GM18498 (cell line): ENCODE data around the gene SLITRK3.

Experiments
- ATAC-seq: cut with Tn5 transposase; IDR thresholded peaks from one replicate; pipeline ENCODE4 v1.9.1; 2021; ENCODE audit warnings: mild to moderate bottlenecking, moderate library complexity; ENCODE audit not compliant: unreplicated experiment

SLITRK3 gene, protein sequence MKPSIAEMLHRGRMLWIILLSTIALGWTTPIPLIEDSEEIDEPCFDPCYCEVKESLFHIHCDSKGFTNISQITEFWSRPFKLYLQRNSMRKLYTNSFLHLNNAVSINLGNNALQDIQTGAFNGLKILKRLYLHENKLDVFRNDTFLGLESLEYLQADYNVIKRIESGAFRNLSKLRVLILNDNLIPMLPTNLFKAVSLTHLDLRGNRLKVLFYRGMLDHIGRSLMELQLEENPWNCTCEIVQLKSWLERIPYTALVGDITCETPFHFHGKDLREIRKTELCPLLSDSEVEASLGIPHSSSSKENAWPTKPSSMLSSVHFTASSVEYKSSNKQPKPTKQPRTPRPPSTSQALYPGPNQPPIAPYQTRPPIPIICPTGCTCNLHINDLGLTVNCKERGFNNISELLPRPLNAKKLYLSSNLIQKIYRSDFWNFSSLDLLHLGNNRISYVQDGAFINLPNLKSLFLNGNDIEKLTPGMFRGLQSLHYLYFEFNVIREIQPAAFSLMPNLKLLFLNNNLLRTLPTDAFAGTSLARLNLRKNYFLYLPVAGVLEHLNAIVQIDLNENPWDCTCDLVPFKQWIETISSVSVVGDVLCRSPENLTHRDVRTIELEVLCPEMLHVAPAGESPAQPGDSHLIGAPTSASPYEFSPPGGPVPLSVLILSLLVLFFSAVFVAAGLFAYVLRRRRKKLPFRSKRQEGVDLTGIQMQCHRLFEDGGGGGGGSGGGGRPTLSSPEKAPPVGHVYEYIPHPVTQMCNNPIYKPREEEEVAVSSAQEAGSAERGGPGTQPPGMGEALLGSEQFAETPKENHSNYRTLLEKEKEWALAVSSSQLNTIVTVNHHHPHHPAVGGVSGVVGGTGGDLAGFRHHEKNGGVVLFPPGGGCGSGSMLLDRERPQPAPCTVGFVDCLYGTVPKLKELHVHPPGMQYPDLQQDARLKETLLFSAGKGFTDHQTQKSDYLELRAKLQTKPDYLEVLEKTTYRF

DNA sequence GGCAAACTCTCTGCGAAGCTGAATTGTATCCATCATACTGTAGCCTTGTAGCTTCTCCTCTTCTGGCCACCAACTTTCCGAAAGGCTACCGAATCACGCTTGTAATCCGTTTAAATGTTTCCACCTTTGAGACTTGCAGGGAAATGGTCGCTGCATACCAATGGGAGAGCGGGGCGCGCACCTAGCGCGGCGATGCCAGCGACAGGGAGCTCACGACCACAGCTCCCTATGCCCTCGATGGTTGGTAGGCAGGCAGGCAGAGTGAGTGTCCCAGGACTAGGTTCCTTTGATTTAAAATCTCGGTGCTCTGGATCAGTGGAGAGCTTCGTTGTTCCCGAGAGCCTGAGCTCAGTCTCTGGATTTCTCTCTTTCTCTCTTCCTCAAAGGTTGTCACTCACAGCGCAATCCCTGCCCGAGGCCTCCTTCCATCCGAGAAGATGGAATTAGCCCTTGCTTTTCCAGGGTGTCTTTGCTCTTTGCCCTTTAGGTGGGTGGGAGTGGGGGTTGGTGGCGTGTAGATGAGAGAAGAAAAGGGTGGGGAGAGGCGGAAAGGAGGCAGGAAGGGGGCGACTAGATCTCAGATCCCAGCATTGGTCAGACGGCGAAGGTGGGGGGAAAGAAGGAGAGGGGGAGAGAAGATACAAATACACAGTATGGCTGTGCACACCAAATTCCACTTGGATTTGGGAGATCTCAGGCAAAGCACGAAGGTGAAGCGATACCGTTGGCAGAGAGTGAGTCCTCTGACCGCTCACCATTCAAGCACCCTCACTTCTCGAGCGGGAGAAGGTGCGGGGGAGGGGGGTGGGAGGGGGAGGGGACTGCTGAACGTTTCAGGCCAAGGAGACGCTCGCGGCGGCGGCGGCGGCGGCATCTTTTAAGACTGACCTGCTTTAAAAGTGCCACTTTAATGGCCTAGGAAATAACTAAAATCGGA lies at the start of gene SLITRK3:
SLITRK3 (minus strand) TSS at position 745 of the 937 bp plus-strand sequence. CDS start 5,554 bp downstream, outside the sequence.
- ATAC-seq, result no peak

DNA sequence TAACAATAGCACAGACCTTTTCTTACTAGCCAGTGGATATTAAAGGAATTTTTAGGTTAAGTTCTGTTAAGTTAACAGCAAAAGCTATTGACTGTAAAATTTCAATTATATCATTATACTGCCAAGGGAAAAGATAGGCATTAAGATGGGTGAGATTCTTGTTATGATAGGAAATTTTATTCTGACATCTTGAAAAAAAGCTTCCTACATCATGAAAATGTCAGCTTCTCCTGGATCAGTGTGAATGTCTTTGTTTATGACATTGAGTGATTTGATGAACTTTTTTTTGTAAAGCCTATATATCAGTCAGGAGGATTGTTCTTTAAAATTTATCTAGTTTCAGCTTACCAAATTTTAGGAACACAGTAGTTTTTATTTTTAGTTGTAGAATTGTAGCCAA lies 47.4 kb upstream of the SLITRK3 start:
- ATAC-seq, result no peak

DNA sequence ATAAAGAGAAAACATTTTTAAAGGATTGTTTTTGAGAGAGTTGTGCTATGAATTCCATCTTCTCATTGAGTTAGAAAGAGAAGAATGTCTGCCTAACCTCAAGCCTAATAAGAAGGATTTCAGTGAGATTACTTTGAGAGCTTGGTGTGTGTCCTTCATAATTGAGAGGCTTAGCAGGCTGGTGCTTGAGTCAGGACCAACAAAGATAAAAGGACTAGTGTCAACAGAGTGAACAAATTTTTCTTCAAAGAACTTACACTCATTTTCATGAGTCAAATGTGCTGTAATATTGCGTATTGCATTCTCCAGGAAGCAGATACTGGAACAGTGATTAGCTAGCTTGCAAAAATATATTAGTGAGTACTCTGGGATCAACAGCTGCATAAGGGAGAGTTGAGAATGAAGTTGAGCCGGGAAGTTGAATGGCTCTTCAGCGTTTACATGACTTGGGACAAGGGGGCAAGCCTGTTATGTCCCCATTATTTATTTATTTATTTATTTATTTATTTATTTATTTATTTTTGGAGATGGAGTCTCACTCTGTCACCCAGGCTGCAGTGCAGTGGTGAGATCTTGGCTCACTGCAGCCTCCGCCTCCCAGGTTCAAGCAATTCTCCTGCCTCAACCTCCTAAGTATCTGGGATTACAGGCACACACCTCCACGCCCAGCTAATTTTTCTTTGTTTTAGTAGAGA lies 37.5 kb upstream of the SLITRK3 start:
- ATAC-seq, result no peak

DNA sequence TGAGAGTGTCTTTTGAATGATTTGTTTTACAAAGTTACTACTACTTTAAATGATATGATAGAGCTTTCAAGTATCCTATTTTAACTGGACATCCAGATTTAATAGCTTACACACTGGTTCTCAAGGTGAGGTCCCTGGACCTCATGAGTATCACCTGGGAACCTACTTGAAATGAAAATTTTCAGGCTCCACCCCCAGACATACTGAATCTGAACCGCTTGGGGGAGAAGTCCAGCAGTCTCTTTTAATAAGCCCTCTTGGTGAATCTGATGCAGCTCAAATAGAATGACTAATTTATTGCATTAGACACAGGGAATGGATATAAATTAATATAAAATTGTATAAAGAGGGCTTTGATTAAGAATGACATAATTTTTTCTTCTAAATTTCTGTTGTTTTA lies 29.4 kb upstream of the SLITRK3 start:
- no peak for ATAC-seq

DNA sequence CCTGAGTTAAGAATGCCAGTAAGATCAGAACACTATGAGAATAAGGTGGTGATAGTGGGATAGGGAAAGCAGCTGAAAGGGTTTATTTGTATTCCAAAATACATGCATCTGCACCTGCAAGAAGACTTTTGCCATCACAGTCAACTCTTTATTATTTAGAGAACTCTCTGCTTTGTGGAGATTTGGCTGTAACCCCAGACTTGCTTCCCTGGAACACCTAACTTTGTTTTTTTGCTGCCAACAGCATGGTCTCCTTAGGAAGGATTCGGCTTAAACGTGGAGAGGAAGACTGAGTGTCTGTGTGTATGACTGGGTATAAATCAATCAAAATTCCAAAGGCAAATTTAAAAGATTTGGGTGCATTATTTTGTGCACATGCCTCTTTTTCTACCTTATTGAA lies 21.6 kb upstream of the SLITRK3 start:
- no peak for ATAC-seq

DNA sequence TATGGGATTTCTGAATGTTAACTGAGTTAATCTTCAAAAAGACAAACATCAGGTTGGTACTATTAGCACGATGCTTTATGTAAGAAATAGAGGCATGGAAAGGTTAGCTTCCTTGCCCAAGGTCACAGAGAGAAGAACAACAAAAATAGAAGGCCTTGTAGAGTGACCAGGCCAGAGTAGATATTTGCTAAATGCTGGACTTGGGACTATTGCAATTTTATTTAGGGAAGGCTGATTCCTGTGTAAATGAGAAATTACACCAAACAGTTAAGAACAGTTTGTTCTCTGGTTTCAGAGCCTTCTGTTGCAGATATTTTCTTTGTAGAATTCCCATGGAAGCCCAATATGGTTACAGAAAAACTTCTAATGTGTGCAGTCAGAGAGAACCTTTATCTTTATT lies 16.4 kb upstream of the SLITRK3 start:
- ATAC-seq, result no peak

DNA sequence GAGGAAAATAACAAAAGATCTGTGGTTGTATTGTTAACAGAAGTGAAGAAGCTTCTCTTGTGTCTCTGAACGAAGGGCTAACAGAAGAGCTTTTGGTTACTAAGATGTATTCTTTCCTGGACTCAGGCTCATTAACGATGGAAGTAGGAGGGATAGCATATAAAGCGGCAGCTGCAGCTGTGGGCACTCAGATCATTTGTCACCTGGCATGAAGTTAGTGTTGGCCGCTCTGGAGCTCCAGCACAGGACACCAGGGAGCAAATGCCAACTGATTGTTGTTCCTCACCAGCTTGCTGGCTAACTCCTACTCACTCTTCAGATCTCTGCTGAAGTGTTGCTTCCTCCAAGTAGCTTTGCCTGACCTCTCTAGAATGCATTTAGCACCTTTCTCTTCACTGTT lies 15.5 kb upstream of the SLITRK3 start:
- ATAC-seq, result no peak

DNA sequence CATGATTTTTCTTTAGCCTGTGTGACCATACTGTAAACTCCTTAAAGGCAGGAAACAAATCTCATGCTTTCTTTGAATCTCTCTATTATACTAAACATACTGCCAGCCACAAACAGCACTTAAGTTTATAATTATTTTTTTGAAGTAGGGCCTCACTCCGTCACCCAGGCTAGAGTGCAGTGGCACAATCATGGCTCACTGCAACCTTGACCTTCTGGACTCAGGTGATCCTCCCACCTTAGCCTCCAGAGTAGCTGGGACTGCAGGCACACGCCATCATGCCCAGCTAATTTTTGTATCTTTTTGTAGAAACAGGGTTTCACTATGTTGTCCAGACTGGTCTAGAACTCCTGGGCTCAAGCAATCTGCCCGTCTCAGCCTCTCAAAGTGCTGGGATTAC lies 14.5 kb upstream of the SLITRK3 start:
- no peak for ATAC-seq

DNA sequence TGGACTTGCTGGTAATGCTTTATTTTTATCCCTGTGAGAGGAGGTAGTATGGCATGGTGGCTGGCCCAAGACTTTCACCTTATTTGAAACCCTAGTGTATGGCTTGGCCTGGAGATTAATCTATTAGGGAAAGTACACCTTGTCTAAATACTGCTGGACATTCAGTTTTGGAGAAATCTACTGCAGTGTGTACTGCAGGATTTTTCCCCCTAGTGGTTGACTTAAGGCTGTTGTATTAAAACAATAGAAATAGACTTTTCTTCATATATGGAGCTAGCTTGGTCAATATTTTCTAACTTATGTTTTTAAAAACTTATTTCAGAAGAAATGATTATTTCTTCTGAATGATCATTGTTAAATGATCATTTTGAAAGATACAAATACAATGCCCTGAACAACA lies 13.9 kb upstream of the SLITRK3 start:
- no peak for ATAC-seq

DNA sequence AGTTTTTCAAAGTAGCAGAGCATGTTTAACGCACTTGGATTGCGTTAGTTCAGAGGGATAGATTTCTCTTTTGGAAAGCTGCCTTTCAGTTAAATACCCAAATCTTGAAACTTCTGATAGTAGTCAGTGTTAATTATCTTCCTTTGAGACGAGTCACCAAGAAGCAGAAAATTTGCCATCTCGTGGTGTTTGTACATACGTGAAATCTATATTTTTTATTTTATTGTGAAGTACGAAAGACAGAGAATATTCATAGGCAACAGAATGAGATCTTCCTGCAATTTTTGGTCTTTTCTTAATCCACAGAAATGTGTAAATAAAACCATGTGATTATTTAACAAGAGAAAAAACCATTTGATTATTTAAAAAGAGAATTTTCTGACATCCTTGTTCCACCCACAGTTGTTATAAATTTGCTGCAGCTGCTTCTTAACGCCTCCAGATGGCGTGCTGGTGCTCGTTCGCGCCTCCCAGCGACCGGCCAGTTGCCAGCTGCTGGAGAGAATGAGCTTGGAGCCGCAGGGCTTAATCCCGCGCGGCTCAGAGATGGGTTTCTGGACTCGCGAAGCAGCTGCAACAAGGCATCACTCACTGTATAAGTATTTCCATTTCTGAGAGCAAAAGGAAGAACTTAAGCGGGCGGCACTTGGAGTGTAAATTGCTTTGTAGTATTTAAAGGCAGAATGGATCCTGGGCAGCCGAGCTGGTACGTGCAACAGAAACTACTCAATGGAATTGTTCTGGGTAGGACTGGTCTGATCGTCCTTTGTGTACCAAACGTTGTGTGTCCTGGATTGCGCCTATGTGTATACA lies 10.5 kb upstream of the SLITRK3 start:
- peak; percentile 97 for ATAC-seq

DNA sequence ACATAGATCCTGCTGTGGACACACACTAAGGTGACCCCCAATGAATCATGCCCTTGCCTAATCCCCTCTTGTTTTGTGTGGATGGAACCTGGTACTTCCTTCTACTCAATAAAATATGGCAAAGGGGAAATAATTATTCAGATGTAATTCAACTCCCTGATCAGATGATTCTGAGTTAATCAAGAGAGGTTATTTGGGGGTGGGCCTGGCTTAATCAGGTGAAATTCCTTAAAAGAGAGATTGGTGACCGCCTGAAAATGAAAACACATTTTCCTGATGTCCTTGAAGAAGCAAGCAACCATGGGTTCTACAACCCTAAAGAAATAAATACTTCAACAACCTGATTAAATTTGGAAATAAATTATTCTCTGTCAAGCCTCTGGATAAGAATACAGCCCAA lies 8.3 kb upstream of the SLITRK3 start:
- no peak for ATAC-seq

DNA sequence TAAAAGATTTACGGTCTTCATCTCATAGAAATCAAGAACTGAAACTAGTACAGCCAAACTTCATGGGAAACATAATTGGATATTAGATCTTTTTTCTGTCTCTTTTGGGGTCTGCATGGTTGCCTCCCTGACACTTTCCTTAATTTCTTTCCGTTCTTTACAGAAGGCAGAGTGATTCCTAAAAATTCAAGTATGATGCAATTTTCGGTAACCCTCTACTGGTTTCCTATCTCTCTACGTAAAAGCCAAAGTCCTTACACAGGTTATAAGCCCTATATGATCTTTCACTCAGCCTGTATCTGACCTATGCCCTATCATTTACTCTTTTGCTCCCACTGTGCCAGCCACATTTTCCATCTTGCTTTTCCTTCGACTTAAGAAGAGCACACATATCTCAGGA lies 6.8 kb upstream of the SLITRK3 start:
- ATAC-seq, result no peak

DNA sequence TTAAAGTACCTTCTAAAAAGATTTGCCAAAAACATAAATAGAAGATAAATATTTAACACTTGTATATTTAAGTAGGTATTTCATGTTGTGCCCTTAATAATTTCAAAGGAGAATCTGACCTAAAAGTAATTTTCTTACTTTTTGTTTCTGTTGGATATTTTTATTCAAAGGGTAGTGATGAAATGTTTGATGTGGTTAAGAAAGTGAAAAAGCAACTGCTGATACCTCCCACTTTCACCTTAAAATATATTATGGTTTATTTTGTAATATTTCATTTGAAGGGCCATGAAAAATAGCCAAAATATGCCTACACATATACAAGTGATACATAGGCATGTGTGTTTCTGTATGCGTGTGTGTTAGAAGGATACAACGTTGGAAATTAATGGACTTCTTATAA lies 5.8 kb upstream of the SLITRK3 start:
- ATAC-seq, result no peak

DNA sequence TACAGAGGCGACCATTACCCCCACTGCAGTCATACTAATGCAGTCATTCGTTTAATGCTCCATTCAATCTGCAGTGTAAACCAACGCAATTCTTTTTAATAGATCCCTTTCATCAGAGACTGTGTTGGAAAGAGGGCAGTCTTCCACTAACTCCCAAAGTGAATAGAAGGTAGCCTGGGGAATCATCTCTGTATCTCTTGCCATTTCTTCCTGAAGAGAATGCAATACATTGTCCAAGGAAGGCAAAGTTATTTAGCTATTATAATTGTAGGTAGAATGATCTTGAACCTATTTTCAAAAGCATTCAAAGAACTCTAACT lies 1.3 kb upstream of the SLITRK3 start:
- no peak for ATAC-seq

DNA sequence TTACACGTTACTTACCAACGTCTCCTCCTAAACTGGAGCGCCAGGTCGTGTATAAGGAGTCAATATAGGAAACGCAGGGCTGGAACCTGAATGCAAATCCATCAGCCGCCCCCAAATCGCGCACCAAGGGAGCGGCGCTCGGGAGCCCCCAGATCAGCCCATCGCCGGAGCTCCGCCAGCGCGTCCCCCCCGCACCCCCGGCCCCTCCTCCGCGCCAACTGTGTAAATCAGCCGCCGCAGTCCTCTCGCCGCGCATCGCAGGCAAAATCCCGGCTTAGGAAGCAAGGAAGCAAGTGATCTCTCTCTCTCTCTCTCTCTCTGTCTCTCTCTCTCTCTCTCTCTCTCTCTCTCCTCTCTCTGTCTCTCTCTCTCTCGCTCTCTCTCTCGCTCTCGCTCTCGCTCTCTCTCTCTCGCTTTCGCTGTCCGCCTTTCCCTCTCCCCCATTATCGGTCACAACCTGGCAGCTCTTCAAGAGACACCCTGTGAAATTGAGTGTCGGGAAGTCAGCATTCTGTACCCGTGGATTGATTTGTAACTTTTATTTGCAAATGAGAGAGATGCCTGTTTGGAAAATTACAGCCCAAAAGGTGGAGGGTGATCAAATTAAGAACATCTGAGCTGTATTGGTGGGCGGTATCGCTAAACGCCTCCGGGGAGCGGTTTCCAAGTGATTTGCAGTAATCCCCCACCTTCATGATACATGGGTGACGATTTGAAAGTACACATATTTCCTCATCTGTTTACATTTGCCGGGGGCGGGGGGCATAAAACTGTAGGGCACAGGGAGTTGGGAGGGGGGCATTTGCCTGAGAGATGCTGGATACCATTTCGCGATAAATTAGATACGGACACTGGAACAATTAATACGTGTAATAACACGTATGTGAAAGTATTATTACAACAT lies 645 bp upstream of the SLITRK3 start:
- ATAC-seq, result no peak

DNA sequence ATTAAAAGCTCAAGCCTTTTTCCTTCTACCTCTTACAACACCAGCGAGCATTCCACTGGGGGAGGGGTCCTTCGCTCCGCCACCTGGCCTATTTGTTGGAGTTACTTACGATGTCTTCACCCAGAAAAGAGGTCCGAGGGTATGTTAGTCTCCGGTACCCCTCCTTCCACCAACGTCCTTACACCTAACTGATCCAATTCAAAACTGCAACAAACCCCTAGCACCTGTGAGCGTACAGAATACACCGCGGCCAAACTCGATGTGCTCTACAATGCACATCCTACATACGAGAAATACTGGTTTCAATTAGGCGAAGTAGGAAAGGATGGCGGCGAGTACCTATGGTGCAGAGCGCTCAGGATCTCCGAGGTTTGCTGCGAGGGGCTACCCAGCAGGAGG lies 944 bp downstream of the SLITRK3 start:
- ATAC-seq, result no peak

DNA sequence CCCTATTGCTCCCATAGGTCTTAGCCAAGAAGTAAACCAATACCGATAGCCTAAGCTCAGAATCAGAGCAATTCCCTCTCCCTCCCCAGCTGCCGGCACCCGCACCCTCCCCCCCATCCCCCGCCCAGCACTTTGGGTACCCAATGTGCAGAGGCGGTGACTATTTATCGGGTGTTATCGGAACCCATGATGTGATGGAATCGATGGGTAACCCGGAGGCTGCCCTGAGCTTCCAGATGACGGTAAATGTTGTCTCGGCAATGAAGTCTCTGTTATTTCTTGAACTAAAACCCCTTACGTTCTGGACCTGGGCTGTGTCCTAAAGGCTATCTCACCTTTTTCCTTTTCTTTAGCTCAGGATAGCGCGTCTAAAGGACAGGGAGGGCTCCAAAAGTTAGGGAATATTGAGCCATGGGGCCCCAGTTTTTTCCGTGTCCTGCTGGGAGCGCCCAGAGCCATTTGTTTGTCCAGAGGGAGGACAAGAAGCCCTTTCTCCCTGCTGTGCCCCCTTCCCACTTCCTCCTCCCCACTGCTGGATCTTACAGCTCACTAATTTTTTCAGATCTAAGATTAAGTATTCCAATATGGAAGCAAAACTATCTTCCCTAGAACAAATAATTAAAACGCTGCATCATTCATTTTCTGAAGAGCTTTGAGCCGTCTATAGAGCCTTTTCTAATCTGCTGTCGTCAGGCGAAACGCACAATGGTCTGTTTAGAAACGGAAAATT lies 1.5 kb downstream of the SLITRK3 start:
- no peak for ATAC-seq
